ENCODE measurements around the gene HSD17B8.
"Not testable (repeated sequence)": the region's sequence is repeated elsewhere in the genome, so short reads cannot be mapped to it uniquely, and the experiment has no call there.

The HSD17B8 gene

DNA sequence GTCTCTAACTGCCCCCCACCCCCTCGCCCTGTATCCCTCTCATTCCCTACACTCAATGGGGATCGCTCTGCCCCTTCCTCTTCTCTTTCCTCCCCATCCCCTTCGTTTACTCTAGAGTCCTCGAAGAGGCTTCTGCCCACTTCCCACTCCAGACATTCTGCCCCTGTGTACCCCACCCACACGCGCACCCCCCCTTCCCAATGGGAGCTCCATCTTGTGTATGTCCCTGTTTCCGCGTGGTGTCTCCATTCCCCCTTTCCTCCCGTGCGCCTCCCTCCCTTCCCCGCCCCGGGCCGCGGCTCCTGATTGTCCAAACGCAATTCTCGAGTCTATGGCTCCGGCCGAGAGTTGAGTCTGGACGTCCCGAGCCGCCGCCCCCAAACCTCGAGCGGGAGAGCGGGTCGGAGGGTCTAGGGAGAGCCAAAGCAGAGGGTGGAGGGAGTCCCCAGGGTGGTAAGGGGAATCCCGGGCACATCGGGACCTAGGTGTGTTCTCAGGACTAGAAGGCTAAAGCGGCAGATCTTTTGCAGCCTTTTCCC lies 3.2 kb downstream of the HSD17B8 start:
- peak; percentile 26 for DNase-seq

DNA sequence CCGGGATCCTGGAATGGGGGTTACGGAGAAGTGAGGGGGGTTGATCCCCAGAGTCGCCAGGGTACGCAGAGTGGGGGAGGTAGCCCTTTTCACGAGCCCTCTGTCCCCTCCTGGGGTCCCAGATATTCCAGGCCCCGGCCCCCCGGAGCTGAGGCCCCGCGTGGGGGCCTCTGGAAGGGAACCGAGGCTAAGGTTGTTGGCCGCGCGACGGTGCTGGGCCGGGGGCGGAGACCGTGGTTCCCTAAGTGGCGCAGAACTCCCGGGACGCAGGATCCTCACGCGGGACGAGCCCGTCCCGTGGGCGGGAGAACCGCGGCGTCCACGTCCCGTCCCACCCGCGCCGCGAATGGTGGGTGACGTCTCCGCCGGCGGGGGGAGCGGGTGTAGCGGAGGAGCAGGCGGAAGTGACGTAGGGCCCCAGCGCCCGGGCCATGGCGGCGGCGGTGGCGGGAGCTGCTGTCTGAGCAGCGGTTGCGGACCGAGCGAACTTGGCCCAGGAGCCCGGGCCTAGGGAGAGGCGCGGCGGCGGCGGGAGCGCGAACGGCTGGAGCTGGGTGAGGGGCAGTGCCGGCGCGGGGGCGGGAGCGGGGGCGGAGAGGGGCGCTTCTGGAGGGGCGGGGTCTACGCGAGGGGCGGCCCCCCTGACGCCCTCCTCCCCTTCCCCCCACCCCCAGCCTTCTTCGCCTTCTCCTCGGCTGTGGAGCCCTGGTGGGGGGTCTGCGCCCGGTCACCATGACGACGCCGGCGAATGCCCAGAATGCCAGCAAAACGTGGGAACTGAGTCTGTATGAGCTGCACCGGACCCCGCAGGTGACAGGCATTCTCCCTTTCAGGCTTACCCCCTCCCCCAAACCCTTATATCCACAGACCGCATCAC lies 3.9 kb downstream of the HSD17B8 start, which contains the start of gene RING1:
Gene RING1, plus strand, starts transcription at position 410 of the 877 bp plus-strand sequence. Its CDS starts 323 bp downstream, at position 733.
- peak; percentile 87 for DNase-seq

DNA sequence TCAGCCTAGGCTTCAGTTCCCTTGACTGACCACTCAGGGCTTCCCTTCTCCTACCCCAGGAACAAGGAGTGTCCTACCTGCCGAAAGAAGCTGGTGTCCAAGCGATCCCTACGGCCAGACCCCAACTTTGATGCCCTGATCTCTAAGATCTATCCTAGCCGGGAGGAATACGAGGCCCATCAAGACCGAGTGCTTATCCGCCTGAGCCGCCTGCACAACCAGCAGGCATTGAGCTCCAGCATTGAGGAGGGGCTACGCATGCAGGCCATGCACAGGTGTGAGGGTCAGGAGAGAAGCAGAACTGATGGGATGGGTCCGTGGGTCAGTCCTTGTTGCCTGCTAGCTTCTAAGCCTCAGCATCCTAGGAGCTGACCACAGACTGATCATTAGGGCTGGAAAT lies 5.4 kb downstream of the HSD17B8 start:
- no peak for DNase-seq

DNA sequence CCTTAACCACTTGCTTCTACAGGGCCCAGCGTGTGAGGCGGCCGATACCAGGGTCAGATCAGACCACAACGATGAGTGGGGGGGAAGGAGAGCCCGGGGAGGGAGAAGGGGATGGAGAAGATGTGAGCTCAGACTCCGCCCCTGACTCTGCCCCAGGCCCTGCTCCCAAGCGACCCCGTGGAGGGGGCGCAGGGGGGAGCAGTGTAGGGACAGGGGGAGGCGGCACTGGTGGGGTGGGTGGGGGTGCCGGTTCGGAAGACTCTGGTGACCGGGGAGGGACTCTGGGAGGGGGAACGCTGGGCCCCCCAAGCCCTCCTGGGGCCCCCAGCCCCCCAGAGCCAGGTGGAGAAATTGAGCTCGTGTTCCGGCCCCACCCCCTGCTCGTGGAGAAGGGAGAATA lies 6.7 kb downstream of the HSD17B8 start:
- DNase-seq: no peak

DNA sequence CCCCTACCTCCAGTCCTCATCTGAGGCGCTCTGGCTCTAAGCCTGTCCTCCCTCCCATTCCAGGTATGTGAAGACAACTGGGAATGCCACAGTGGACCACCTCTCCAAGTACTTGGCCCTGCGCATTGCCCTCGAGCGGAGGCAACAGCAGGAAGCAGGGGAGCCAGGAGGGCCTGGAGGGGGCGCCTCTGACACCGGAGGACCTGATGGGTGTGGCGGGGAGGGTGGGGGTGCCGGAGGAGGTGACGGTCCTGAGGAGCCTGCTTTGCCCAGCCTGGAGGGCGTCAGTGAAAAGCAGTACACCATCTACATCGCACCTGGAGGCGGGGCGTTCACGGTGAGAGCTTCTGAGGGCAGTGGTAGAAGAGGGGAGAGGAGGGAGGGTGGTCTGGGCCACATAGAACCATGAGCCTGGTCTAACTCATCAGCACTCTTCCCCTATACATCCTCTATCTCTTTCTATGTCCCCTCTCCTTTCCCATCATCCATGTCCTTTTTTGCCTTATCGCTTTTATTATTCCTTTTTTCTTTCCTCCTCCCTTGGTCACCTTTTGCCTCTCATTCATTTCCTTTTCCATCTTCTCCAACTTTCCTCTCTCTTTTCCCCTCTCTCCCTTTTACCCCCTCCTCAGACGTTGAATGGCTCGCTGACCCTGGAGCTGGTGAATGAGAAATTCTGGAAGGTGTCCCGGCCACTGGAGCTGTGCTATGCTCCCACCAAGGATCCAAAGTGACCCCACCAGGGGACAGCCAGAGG lies 7.4 kb downstream of the HSD17B8 start:
- DNase-seq: no peak

DNA sequence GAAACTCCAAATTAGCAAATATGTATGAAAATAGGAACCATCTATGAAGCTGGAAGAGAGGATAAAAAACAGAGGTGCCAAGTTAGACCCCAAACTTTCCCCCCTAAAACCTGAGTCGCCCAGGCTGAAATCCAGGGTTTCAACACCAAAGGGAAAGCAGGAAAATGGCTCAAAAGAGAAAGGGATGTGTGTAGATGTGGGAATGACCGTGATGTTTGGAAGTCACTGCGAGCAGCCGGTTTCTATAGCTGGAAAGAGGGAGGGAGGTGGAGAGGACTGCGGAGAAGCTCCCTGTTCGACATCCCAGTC lies 8.4 kb downstream of the HSD17B8 start:
- no peak for DNase-seq

DNA sequence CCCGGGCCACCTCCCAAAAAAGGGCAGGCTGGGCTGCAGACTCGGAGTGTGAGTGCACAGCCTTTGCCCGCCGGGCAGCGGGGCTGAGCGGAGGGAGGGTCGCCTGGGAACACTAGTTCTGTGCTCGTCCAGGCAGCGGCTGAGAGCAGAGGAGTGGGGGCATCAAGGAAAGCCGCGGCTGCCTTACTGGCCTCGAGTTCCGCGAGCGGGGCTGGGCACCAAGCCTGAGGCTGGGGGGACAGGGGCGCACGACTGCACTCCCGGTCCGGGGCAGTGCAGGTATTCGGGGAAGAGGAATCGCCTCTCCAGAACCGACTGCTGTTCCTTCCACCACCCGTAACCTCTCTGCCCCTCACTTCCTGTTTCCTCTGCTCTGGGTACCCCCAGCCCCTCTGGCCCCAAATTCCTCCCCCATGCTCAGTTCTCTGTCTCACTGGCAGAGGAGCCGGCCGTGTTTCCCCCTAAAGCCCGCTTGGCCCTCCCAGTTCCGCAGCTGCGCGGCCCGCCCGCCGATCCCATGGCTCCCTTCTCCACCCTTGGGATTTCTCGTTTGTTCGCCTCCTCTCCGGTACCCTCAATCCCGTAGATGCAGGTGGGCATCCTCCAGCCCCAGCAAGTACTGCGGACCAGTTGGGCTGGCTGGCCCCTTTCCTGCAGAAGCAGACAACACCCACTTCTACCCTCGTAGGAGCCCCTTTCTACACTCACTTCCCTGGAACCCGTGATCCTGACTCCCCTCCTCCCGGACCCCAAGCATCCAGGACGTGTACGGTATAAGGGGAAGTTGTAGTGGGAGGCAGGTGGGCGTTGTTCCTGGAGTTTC lies 8.9 kb downstream of the HSD17B8 start:
- DNase-seq: no peak

DNA sequence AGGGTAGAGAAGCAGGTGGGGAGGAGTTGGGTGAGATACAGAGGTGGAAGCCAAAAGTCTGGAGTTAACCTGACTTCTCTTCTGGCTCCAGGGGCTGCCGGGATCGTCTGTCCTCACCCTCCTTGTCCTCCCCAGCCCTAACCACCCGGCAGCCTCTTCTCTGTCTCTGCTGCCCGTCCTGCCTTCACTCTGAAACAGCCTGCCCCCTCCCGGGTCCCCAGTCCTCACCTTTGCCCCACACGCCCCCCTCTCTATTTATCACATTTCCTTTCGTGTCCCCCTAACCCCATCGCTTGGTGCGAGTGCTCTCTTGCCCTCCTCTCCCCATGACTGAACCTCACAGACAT lies 9.5 kb downstream of the HSD17B8 start:
- no peak for DNase-seq

DNA sequence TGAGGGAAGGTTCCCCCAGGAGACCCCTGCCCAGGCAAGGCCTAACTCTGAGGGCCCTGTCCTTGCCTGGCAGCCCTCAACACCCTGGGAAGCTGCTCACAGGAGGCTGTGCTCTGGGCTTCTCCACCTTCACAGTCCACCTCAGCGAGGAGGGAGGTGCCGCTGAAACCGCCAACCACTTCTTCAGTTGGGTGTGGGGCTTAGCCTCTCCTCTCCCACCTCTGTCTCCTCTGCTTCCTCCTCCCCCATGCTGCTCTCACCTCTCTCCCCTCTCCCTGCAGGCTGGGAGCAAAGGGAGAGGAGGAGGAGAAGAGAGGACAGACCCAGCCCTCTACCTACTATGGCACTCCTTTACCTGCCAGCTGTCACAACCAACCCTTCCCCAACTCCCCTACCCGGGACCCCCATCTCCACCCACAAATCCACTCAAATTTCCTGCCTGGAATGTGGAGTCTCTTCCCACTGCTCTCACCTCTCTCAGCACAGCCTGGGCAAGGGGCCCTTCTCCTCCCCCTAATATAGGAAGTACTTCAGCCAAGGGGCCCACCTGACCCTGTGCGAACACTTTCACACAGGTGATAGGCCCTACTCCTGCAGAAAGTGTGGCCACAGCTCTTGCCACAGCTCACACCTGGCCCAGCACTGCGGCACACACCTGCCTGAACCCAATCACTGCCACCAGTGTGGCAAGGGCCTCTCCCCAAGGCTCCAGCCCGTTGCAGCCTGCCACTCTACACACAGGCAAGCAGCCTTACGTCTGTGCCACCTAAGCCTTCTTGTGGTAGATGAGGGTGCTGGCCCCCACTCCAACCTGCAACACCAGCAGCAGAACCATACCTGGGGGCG lies 11.0 kb downstream of the HSD17B8 start:
- peak; percentile 66 for DNase-seq

DNA sequence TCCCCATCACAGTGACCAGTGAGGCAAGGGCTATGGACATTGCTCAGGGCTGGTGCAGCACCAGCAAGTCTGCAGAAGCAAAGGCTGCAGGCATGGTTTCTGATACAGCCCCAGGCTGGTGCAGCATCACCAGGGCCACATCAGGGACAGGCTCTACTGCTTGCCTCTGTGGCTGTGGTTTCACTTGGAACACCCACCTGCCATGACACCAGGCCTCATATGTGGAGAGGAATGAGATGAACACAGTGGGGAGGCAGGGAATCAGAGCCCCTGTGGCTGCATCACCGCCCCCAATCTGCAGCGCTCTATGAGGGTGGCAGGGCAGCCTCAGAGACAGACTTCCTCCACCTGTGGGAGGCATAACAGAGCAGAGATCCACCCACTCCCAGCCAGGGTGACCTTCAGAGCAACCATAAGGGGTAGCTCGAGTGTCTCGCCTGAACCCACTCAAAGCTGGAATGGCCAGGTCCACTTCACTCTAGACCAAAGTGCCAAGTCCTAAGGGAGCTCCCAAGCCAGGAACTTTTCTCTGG lies 11.7 kb downstream of the HSD17B8 start:
- DNase-seq: no peak

DNA sequence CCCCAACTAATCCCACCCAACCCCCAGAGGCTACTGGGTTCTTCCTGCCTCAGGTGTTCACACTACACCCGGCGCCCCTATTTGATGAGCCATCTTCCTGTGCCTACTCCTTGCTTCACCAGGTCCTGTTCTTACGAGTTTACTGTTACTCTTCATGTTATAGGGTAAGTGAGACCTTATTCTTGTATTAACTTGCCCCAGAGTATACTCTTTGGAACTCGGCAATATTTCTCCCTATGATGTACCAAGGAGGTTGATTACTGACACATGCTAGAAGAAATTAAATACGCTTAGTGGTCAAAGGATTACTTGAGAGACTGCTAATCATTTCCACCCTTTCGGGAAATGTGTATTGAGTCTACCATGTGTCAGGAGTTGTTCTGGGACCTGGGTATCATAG lies 12.8 kb downstream of the HSD17B8 start:
- no peak for DNase-seq

DNA sequence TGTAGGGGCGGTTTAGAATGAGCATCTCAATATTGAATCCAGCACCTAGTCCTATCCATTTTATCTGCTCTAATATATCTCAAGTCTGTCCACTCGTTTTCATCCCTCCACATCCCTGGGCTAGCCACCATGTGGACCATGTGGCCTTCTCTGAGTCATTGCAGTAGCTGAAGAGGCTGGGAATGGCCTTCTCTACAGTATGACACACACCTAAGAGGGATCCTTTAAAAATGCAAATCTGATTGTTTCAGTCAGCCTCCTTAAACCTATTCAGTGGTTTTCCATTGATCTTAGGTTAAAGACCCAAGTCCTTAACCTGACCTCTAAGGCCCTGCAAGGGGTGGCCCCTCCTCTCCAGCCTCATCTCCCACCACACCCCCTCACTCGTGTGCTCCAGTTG lies 13.2 kb downstream of the HSD17B8 start:
- no peak for DNase-seq

DNA sequence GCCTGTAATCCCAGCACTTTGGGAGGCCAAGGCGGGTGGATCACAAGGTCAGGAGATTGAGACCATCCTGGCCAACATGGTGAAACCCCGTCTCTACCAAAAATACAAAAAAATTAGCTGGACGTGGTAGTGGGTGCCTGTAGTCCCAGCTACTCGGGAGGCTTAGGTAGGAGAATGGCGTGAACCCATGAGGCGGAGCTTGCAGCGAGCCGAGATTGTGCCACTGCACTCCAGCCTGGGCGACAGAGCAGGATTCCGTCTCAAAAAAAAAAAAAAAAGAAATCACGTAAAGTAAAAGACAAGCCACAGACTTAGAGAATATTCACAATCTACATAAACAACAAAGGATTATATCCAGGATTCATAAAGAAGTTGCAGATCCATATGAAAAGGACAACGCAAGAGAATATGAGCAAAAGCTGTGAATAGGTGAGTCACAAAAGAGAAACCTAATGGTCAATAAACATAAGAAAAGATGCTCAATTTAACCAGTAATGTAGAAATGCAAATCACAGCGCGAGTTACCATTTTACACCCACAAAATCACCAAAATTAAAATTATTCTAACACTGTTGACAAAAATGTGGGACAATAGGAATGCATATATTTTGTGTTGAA lies 22.2 kb downstream of the HSD17B8 start:
- DNase-seq: not testable (repeated sequence)

DNA sequence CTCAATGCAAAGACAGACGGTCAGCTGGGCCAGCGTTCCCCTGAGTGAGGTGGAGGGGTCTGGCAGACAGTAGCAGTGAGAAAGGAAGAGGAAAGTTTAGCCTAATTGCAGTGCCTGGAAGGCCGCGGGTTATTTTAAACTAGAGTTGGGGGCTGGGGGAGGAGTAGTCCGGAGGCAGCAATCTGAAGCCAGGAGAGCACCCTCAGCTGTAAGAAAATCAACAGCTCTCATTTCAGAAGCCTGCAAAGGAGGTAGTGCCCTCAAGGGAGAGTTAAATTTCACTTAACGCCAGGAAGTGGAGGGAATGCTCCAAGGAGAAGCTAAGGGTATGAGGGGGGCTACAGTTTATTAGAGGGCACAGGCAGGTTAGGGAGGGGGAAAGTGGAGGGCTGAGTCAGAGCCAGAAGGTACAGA lies 30.8 kb downstream of the HSD17B8 start:
- no peak for DNase-seq

DNA sequence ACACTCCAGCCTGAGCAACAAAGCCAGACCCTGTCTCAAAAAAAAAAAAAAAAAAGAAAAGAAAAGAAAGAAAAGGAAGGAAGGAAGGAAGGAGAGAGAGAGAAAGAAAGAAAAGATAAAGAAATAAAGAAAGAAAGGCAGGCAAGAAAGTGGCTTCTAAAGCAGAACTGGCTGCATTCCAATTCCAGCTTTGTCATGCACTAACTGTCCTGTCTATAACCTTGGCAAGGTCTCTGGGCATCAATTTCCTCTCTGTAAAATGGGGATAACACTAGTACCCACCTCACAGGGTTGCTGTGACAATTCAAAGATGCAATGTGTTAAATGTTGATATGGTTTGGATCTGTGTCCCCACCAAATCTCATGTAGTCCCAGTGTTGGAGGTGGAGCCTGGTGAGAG lies 31.9 kb downstream of the HSD17B8 start:
- no peak for DNase-seq

DNA sequence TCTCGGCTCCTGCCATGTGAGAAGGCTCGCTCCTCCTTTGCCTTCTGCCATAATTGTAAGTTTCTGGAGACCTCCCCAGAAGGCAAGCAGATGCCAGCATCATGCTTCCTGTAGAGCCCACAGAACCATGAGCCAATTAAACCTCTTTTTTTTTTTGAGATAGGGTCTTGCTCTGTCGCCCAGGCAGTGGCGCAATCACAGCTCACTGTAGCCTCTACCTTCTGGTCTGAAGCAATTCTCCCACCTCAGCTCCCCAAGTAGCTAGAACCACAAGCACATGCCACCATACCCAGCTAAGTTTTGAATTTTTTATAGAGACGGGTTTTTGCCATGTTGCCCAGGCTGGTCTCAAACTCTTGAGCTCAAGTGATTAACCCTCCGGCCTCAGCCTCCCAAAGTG lies 32.4 kb downstream of the HSD17B8 start:
- DNase-seq: no peak

DNA sequence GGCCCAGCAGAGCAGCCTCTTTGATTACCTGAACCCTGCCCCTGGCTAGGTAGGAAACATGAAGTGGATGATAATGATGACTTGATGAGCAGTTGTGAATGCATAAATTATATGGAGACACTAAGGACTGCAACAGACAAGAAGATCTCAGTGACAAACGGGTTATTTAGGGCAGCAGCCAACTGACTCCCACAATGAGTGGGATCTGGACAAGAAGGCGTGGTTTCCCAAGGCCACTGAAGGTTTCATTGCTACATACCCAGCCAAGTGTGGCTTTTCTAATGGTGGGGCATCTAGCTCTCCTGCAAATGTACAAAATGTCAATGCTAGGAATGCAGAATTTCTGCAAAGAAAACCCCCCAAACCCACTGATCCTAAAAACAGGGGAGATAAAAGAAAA lies 33.3 kb downstream of the HSD17B8 start:
- no peak for DNase-seq

DNA sequence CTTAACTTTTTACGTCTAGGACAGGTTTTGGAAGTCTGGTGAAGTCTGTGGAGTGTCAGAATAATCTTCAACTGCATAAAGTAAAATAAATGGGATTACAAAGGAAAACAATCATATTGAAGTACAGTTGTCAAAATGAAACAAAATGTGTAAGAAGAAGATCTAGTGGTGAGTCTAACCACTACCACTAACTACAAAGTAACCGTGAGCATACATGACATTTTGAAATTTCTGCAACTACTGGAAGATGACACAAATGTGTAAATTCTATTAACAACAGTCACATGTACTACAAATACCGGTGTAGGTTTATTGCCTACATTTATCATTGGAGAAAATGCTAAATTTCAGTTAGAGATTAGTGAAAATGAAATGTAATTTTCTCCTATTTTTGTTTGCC lies 37.5 kb downstream of the HSD17B8 start:
- DNase-seq: no peak

DNA sequence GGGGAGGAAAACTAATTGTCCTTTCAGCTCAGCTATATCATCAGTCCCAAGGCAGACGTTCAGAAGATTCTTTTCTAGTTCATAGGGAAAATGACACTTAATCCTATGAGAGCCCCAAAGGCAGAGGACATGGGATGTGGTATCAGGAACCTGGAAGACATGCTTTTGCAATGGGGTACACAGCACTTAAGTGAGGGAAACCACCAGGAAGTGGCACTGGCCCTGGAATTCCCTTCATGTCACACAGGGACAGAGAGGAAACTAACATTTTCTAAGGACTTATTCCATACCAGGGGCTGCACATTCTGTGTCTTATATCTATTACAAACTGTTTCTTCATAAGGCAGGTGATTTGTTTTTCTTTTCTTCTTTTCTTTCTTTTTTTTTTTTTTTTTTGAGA lies 39.0 kb downstream of the HSD17B8 start:
- DNase-seq: no peak

DNA sequence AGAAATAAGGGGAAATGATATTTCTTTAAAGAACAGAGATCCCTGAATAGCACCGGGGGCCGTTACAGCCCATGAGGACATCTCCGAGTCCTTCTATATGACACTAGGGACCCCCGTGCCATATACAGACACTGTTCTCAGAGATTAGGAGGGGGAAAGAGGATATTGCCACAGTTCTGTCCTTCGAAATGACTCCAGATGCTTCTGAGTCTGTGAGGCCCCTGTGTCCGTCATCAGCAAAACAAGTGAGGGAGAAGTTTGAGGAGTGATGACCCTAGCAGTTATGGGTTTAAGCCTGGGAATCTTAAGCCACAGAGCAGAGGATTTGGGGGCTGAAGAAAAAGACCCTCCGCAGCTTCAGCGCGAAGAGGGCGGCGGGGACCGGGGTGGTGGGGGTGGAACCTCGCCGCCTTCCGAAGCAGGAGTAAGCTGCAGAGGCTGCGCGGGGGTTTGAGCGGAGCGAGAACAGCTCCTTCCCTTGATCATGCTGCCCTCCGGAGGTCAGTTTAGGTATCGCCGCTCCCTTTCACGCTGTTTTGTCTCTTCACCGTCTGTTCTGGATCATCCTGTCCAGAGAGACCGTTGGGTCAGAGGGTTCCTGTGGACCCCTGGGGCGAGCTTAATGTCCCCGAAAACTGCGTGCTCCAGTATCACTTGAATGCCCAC lies 43.7 kb downstream of the HSD17B8 start:
- DNase-seq: peak; percentile 93

DNA sequence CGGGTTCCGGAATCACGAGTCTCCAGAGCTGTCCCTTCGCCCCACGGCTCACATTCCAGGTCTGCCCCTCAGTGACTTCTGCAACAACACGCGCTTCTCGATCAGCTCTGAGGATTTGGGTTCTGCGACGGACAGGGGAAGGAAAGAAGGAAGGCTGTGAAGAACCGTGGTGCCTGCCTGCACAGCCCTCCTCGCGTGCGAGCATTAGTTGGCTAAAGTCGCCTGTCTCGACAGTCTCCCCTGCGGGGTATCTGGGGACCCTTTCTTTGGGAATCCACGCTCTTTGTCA lies 44.1 kb downstream of the HSD17B8 start:
- peak; percentile 67 for DNase-seq
